Spleen (tissue), 7 donors: ENCODE data around the gene DLGAP3.

Experiments used
- POLR2A ChIP-seq, 3 donors: fragments of 450-650 bp; IDR thresholded peaks; one replicate each; pipeline ENCODE4 v1.5.1; 2017; ENCODE audit warnings: antibody characterized with exemption in 3 of 3, mild to moderate bottlenecking in 1 of 3
- POLR2AphosphoS5 ChIP-seq, 3 donors: sonication (generic); formaldehyde crosslinking; IDR thresholded peaks; one replicate each; pipeline ENCODE4 v1.5.1; 2017; ENCODE audit warnings: antibody characterized with exemption in 3 of 3
- TF ChIP-seq, protein P1 (sequence below), 11 experiments: fragments of 200-600 bp in 7 of 11; fragments of 450-650 bp in 4 of 11; sonication (generic) in 4 of 11; IDR thresholded peaks in 8 of 11; conservative IDR thresholded peaks in 3 of 11; 1 replicate in 7 of 11; 2 replicates in 4 of 11; pipeline versions ENCODE4 v1.4.0 to v1.8.0; 2016 to 2021; ENCODE audit warnings: antibody characterized with exemption in 11 of 11, inconsistent platforms in 4 of 11, mild to moderate bottlenecking in 1 of 11
- donor health status: DM: no; HTN: no; CAD: no; lungs with moderate emphysema.
- donor health status: DM: no; HTN: no; CAD: no.
- donor health status: DM: no; HTN: no; CAD: no.

DNA sequence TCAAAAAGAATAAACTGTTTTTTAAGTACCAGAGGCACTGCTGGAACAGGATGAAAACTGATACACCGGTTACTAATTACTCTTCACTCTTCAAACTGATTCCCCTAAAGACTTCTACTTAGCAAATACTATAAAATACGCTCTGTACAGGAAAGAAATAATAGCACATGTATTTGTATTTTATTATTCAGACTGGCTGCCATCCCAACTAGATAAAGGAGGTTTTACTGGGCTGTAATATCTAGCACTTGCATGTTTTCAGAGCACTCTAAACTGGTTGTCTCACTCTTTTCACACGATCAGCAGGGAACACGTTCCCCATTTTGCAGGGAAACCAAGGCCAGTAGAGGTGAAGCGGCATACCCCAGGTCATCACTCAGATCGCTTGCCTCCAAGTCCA lies 79.1 kb downstream of the DLGAP3 start:
- TF ChIP-seq POLR2A (IDR thresholded peaks at IDR 0.05): no peak
- TF ChIP-seq, protein P1, sequence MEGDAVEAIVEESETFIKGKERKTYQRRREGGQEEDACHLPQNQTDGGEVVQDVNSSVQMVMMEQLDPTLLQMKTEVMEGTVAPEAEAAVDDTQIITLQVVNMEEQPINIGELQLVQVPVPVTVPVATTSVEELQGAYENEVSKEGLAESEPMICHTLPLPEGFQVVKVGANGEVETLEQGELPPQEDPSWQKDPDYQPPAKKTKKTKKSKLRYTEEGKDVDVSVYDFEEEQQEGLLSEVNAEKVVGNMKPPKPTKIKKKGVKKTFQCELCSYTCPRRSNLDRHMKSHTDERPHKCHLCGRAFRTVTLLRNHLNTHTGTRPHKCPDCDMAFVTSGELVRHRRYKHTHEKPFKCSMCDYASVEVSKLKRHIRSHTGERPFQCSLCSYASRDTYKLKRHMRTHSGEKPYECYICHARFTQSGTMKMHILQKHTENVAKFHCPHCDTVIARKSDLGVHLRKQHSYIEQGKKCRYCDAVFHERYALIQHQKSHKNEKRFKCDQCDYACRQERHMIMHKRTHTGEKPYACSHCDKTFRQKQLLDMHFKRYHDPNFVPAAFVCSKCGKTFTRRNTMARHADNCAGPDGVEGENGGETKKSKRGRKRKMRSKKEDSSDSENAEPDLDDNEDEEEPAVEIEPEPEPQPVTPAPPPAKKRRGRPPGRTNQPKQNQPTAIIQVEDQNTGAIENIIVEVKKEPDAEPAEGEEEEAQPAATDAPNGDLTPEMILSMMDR (IDR thresholded peaks at IDR 0.05 in 8 of 11, conservative IDR thresholded peaks at IDR 0.05 in 3 of 11): no peak
- no peak for TF ChIP-seq POLR2AphosphoS5 (IDR thresholded peaks at IDR 0.05)
